DOHH2 (cell line): ENCODE results near the gene SCAMP4.

Source experiments
- H3F3A ChIP-seq: fragments of 200-600 bp; sonication (generic), shearing (Covaris generic); 2 replicates; pipeline ENCODE4 v1.6.0; 2016; ENCODE audit warnings: antibody characterized with exemption, mild to moderate bottlenecking; ENCODE audit not compliant: control insufficient read depth, insufficient read depth
- H3K27ac ChIP-seq: fragments of 200-600 bp; sonication (generic); 2 replicates; pipeline ENCODE4 v1.5.1; 2014; ENCODE audit warnings: low read depth, mild to moderate bottlenecking, low read length, moderate library complexity
- H3K27me3 ChIP-seq: fragments of 200-600 bp; sonication (generic); 2 replicates; pipeline ENCODE4 v1.6.1; 2014; ENCODE audit warnings: mild to moderate bottlenecking, low read length, mixed read lengths; ENCODE audit not compliant: control insufficient read depth
- H3K36me3 ChIP-seq: fragments of 200-600 bp; sonication (generic); 2 replicates; pipeline ENCODE4 v1.6.1; 2014; ENCODE audit warnings: mild to moderate bottlenecking, low read length, moderate library complexity, mixed read lengths; ENCODE audit not compliant: control insufficient read depth
- H3K4me1 ChIP-seq: fragments of 200-600 bp; sonication (generic); 2 replicates; pipeline ENCODE4 v1.6.1; 2014; ENCODE audit warnings: mild to moderate bottlenecking, low read length, mixed read lengths; ENCODE audit not compliant: control insufficient read depth
- H3K4me2 ChIP-seq: fragments of 200-600 bp; sonication (generic); 2 replicates; pipeline ENCODE4 v1.6.0; 2014; ENCODE audit warnings: mild to moderate bottlenecking, low read length, moderate library complexity
- H3K4me3 ChIP-seq: fragments of 200-600 bp; sonication (generic); 2 replicates; pipeline ENCODE4 v1.5.1; 2014; ENCODE audit warnings: mild to moderate bottlenecking, low read length, mixed read lengths
- H3K79me2 ChIP-seq: fragments of 200-600 bp; sonication (generic); 2 replicates; pipeline ENCODE4 v1.6.1; 2014; ENCODE audit warnings: mild to moderate bottlenecking, low read length, mixed read lengths; ENCODE audit not compliant: control insufficient read depth
- H3K9me2 ChIP-seq: fragments of 200-600 bp; sonication (generic); replicated peaks from 2 replicates; pipeline ENCODE4 v1.6.1; 2014; ENCODE audit warnings: mild to moderate bottlenecking, low read length, mixed read lengths; ENCODE audit not compliant: control insufficient read depth
- H3K9me3 ChIP-seq: fragments of 200-600 bp; sonication (generic); 2 replicates; pipeline ENCODE4 v1.6.1; 2014; ENCODE audit warnings: antibody characterized with exemption, low read length, mixed read lengths; ENCODE audit not compliant: control insufficient read depth, insufficient read depth
- H4K20me1 ChIP-seq: fragments of 200-600 bp; sonication (generic); 2 replicates; pipeline ENCODE4 v1.6.0; 2014; ENCODE audit warnings: low read depth, mild to moderate bottlenecking, antibody characterized with exemption, low read length, moderate library complexity; ENCODE audit not compliant: control insufficient read depth, insufficient read depth
- CTCF ChIP-seq: fragments of 200-600 bp; sonication (generic); IDR thresholded peaks from one replicate; pipeline ENCODE4 v1.5.1; 2014; ENCODE audit warnings: antibody characterized with exemption, mild to moderate bottlenecking, low read depth, low read length; ENCODE audit not compliant: poor library complexity, severe bottlenecking
- EZH2phosphoT487 ChIP-seq: fragments of 200-600 bp; sonication (generic); IDR thresholded peaks from 2 replicates; pipeline ENCODE4 v1.6.1; 2017; ENCODE audit warnings: borderline replicate concordance, mild to moderate bottlenecking, antibody characterized with exemption, low read length, moderate library complexity, mixed read lengths

The SCAMP4 gene

GRCh38 chr19:1935484-1936208 is 30.4 kb downstream of the SCAMP4 start:
- Histone ChIP-seq H3K9me2 (no peaks in the 10 kb centered on the region), H3K4me3 (no peak overlapping the region), H3K36me3 (no peaks in the 10 kb centered on the region; the same call in 1 of the 2 replicates), H3K79me2 (no peaks in the 10 kb centered on the region), H3K4me2 (no peak overlapping the region), H3K4me1 (peaks cover 31% of the 10 kb centered on the region), H3F3A (peaks cover 5% of the 10 kb centered on the region; the same call in 1 of the 2 replicates), H3K27me3 (no peaks in the 10 kb centered on the region), H3K27ac (no peak overlapping the region), H4K20me1 (no peaks in the 10 kb centered on the region), H3K9me3 (peaks cover 13% of the 10 kb centered on the region)
- TF ChIP-seq EZH2phosphoT487, result no peak
- no peak for TF ChIP-seq CTCF

GRCh38 chr19:1936430-1936829 is 31.2 kb downstream of the SCAMP4 start:
- Histone ChIP-seq H3F3A (peaks cover 5% of the 10 kb centered on the region; the same call in 1 of the 2 replicates), H3K79me2 (peaks cover 2% of the 10 kb centered on the region), H4K20me1 (no peaks in the 10 kb centered on the region), H3K27ac (no peak overlapping the region), H3K27me3 (no peaks in the 10 kb centered on the region), H3K4me3 (no peak overlapping the region), H3K9me2 (no peaks in the 10 kb centered on the region), H3K9me3 (peaks cover 13% of the 10 kb centered on the region), H3K36me3 (peaks cover 1% of the 10 kb centered on the region), H3K4me1 (peaks cover 31% of the 10 kb centered on the region), H3K4me2 (no peak overlapping the region)
- TF ChIP-seq CTCF (no peak), EZH2phosphoT487 (no peak)

- no peak overlapping the region for H3K4me3 ChIP-seq
- H3K27me3 ChIP-seq, result no peaks in the 10 kb centered on the region
- no peak overlapping the region for H3K4me2 ChIP-seq
- peaks cover 8% of the 10 kb centered on the region for H3K79me2 ChIP-seq
- no peaks in the 10 kb centered on the region for H3K9me2 ChIP-seq
- H3K27ac ChIP-seq, result no peak overlapping the region
- H3K36me3 ChIP-seq, result peaks cover 6% of the 10 kb centered on the region
- no peaks in the 10 kb centered on the region for H4K20me1 ChIP-seq
- TF ChIP-seq EZH2phosphoT487 (no peak), CTCF (no peak)
- peaks cover 9% of the 10 kb centered on the region; the same call in 1 of the 2 replicates for H3K9me3 ChIP-seq
- peaks cover 31% of the 10 kb centered on the region for H3K4me1 ChIP-seq
- H3F3A ChIP-seq, result peaks cover 5% of the 10 kb centered on the region
Observed at GRCh38 chr19:1936916-1937610, 31.9 kb downstream of the SCAMP4 start.
